ENCODE data around the gene CUEDC2.

CUEDC2 gene

DNA sequence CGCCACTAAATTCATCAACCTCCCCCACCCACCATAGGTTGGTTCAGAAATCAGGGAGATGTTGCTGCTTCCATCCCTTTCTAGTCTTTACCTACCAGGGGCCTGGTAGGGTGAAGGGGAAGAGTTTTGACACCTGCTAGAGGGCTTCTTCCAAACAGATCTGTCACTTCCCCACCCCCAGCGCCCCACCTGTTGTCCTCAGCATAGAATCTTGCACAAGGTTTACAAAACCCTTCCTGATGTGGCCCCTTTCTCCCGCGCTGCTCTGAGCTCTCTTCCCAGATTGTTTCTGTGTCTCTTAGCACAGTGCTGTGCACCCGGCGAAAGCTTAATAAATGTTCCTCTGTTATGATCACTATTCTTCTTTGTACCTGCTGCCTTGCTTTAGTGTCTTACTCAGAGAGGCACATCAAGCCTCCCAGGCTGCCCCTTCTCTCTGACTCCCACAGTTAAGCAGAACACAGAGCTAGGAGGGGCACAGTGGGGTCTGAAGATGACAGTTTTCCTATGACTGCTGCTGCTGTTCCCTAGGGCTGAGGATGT, 30.2 kb upstream of the CUEDC2 start:
- H4K20me1 ChIP-seq (ENCODE audit: insufficient read depth, low read length): no peaks in the 10 kb centered on the region
- H3K4me3 ChIP-seq (ENCODE audit: low read length): peak overlapping the region; percentile 92

DNA sequence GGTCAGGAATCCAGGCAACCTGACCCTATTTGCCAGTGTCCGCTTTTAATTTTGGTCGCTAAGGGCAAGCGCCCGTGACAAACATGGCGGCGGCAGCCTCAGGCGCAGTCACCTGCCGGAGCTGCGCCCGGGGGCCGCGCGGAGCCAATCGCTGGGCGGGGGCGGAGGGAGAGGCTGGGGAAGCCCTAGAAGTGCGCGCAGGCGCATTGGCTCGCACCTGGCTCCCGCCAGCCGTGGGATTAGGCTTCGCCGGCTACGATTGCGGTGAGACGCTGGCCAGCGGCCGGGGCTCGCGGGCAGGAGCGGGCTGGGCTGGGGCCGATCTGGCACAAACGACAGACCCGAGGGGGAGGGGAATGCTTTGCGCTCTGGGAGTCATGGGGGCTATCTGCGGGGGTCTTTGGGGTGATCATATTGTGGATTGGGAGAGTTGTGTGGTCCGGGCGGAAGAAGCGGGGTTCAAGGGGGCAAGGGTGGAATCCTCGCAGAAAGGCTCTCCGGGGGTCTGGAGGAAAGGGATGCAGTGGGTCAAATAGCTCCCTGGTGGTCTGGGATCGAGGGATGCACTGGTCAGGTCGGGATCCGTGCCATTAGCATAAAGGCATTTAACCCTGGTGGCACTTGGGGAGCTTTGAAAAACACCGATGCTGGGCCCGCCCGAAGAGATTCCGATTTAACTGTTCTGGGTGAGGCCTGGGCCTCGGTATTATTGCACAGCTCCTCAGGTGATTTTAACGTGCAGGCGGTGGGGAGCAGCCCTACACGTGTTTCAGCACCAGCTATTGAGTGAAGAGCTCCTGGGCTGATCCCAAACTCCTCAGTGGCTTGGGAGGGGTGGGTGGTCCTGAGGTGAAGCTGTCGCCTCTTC, 29.0 kb upstream of the CUEDC2 start:
- Histone ChIP-seq H3K4me1 (ENCODE audit: low read length) (peaks cover 15% of the 10 kb centered on the region), H3K36me3 (replicated peaks; ENCODE audit: low read depth, low read length) (no peaks in the 10 kb centered on the region), H3K4me3 (ENCODE audit: low read length) (peak overlapping the region; percentile 92), H4K20me1 (ENCODE audit: insufficient read depth, low read length) (no peaks in the 10 kb centered on the region), H2AFZ (ENCODE audit: low read depth, low read length) (peak overlapping the region; percentile 92), H3K9ac (ENCODE audit: low read length) (peak overlapping the region; percentile 81), H3K27me3 (ENCODE audit: low read depth, low read length) (no peaks in the 10 kb centered on the region), H3K4me2 (ENCODE audit: low read length) (peak overlapping the region; percentile 82), H3K9me3 (ENCODE audit: insufficient read depth, low read length) (no peaks in the 10 kb centered on the region), H3K79me2 (ENCODE audit: low read length) (peaks cover 20% of the 10 kb centered on the region), H3K27ac (ENCODE audit: low read length) (peak overlapping the region; percentile 21; the same call in 1 of the 2 replicates)
- TF ChIP-seq, protein P1, sequence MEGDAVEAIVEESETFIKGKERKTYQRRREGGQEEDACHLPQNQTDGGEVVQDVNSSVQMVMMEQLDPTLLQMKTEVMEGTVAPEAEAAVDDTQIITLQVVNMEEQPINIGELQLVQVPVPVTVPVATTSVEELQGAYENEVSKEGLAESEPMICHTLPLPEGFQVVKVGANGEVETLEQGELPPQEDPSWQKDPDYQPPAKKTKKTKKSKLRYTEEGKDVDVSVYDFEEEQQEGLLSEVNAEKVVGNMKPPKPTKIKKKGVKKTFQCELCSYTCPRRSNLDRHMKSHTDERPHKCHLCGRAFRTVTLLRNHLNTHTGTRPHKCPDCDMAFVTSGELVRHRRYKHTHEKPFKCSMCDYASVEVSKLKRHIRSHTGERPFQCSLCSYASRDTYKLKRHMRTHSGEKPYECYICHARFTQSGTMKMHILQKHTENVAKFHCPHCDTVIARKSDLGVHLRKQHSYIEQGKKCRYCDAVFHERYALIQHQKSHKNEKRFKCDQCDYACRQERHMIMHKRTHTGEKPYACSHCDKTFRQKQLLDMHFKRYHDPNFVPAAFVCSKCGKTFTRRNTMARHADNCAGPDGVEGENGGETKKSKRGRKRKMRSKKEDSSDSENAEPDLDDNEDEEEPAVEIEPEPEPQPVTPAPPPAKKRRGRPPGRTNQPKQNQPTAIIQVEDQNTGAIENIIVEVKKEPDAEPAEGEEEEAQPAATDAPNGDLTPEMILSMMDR (IDR thresholded peaks at IDR 0.05; ENCODE audit: low read depth, low read length): no peak

More for the DNA sequence above, 30.2 kb upstream of the CUEDC2 start:
- no peak overlapping the region for H3K9ac ChIP-seq (ENCODE audit: low read length)
- H3K36me3 ChIP-seq (replicated peaks; ENCODE audit: low read depth, low read length): no peaks in the 10 kb centered on the region
- no peak overlapping the region for H2AFZ ChIP-seq (ENCODE audit: low read depth, low read length)
- H3K27ac ChIP-seq (ENCODE audit: low read length): no peak overlapping the region
- H3K4me1 ChIP-seq (ENCODE audit: low read length): peaks cover 15% of the 10 kb centered on the region
- H3K27me3 ChIP-seq (ENCODE audit: low read depth, low read length): no peaks in the 10 kb centered on the region
- TF ChIP-seq, protein P1 (IDR thresholded peaks at IDR 0.05; ENCODE audit: low read depth, low read length): no peak
- no peak for TF ChIP-seq EZH2phosphoT487 (IDR thresholded peaks at IDR 0.05; ENCODE audit: low read depth)
- H3K79me2 ChIP-seq (ENCODE audit: low read length): peaks cover 20% of the 10 kb centered on the region
- no peaks in the 10 kb centered on the region for H3K9me3 ChIP-seq (ENCODE audit: insufficient read depth, low read length)
- H3K4me2 ChIP-seq (ENCODE audit: low read length): peak overlapping the region; percentile 82

DNA sequence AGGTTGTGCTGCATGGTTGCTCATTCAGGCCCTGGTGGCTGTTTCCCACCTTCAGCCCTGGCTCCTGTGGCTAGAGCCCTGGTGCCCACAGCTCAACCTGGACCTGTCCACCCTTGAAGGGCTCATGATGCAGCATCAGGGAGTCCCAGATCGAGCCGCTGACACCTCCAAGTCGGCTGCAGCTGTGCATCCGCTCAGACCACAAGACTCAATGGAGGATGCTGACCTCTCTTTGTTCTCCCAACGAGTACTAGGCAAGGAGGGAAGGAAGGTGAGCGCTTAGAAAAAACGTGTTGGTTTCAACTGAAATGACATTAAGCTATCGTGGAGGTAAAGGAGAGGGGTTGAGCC, 28.4 kb upstream of the CUEDC2 start:
- TF ChIP-seq, protein P1 (IDR thresholded peaks at IDR 0.05; ENCODE audit: low read depth, low read length): no peak
- TF ChIP-seq EZH2phosphoT487 (IDR thresholded peaks at IDR 0.05; ENCODE audit: low read depth): no peak

DNA sequence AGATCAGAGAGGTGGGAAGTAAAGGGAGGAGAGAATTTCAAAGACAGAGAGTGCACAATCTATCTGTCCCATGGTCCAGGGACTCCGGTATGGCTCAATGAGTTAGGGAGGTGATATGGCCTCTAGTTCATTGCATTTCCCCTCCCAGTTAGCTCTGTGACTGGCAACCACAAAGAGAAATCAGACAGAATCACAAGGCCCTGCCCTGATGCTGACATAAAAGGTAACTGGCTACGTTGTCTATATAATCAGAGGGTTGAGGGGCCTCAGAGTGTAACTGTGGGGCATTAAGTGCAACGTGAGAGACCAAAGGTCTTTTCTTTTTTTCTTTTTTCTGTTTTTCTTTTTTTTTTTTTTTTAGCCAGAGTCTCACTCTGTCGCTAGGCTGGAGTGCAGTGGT, 26.3 kb upstream of the CUEDC2 start:
- Histone ChIP-seq H3K27ac (ENCODE audit: low read length) (no peak overlapping the region), H3K4me2 (ENCODE audit: low read length) (no peak overlapping the region), H3K9me3 (ENCODE audit: insufficient read depth, low read length) (no peaks in the 10 kb centered on the region), H4K20me1 (ENCODE audit: insufficient read depth, low read length) (no peaks in the 10 kb centered on the region), H2AFZ (ENCODE audit: low read depth, low read length) (no peak overlapping the region), H3K9ac (ENCODE audit: low read length) (no peak overlapping the region), H3K27me3 (ENCODE audit: low read depth, low read length) (no peaks in the 10 kb centered on the region), H3K79me2 (ENCODE audit: low read length) (peaks cover 17% of the 10 kb centered on the region), H3K4me3 (ENCODE audit: low read length) (no peak overlapping the region), H3K4me1 (ENCODE audit: low read length) (peaks cover 15% of the 10 kb centered on the region), H3K36me3 (replicated peaks; ENCODE audit: low read depth, low read length) (no peaks in the 10 kb centered on the region)
- no peak for TF ChIP-seq EZH2phosphoT487 (IDR thresholded peaks at IDR 0.05; ENCODE audit: low read depth)
- TF ChIP-seq, protein P1 (IDR thresholded peaks at IDR 0.05; ENCODE audit: low read depth, low read length): no peak

More for the DNA sequence above, 28.4 kb upstream of the CUEDC2 start:
- Histone ChIP-seq H3K4me2 (ENCODE audit: low read length) (peak overlapping the region; percentile 82), H3K27ac (ENCODE audit: low read length) (peak overlapping the region; percentile 21; the same call in 1 of the 2 replicates), H2AFZ (ENCODE audit: low read depth, low read length) (peak overlapping the region; percentile 92), H3K9ac (ENCODE audit: low read length) (peak overlapping the region; percentile 62), H3K79me2 (ENCODE audit: low read length) (peaks cover 20% of the 10 kb centered on the region), H3K4me1 (ENCODE audit: low read length) (peaks cover 15% of the 10 kb centered on the region), H3K36me3 (replicated peaks; ENCODE audit: low read depth, low read length) (no peaks in the 10 kb centered on the region), H3K4me3 (ENCODE audit: low read length) (peak overlapping the region; percentile 92), H3K27me3 (ENCODE audit: low read depth, low read length) (no peaks in the 10 kb centered on the region), H4K20me1 (ENCODE audit: insufficient read depth, low read length) (no peaks in the 10 kb centered on the region), H3K9me3 (ENCODE audit: insufficient read depth, low read length) (no peaks in the 10 kb centered on the region)

Data from OCI-LY3 (cell line).